T-helper 17 cell (primary cell): ENCODE measurements around the gene ZFPM1. TPM values are rescaled to one million over a fixed set of nuclear protein-coding genes. Genes with fewer than 3 reads are reported as not detected.

Experiments used
- ATAC-seq: fragments of 150-1000 bp; cut with Tn5 transposase; 2 replicates; pipeline ENCODE4 v1.10.0; 2021; ENCODE audit warnings: mild to moderate bottlenecking, moderate library complexity
- DNase-seq, 3 donors: peaks; one replicate each; pipeline versions ENCODE4 v3.0.0 to v3.0.0-alpha.2; 2020 to 2021
- H3K9me3 ChIP-seq: one replicate; pipeline ENCODE4 v1.7.0; 2013; ENCODE audit warnings: low read length, mild to moderate bottlenecking; ENCODE audit not compliant: control insufficient read depth, poor library complexity, severe bottlenecking
- H3K27ac Mint-ChIP-seq: one replicate; pipeline ENCODE4 v1.8.0; 2022; ENCODE audit warnings: mild to moderate bottlenecking, moderate library complexity, mixed read lengths
- H3K27me3 Mint-ChIP-seq: one replicate; pipeline ENCODE4 v1.8.0; 2022; ENCODE audit warnings: mixed read lengths
- H3K36me3 Mint-ChIP-seq: one replicate; pipeline ENCODE4 v1.8.0; 2022; ENCODE audit warnings: low read depth, mixed read lengths
- H3K4me1 Mint-ChIP-seq: one replicate; pipeline ENCODE4 v1.8.0; 2022; ENCODE audit warnings: mild to moderate bottlenecking, mixed read lengths
- H3K4me3 Mint-ChIP-seq: one replicate; pipeline ENCODE4 v1.8.0; 2022; ENCODE audit warnings: mild to moderate bottlenecking, moderate library complexity, mixed read lengths
- total RNA-seq, 4 donors: library from RNA in 2 of 4; stranded (reverse) in 2 of 4; gene quantifications; one replicate each; pipeline ENCODE4 v1.2.3 and lab custom pipeline; 2022 to 2026

The ZFPM1 gene
- total RNA-seq, 2 donors from 2014 or later = 24.6 to 29.4 TPM

GRCh38 chr16:88472069-88472468 lies 19.0 kb downstream of the ZFPM1 start:
- peak; percentile 10 for ATAC-seq
- no peaks in the 10 kb centered on the region for H3K27me3 Mint-ChIP-seq
- H3K9me3 ChIP-seq = no peaks in the 10 kb centered on the region
- H3K4me3 Mint-ChIP-seq = no peak overlapping the region
- H3K4me1 Mint-ChIP-seq = peaks cover 33% of the 10 kb centered on the region
- no peaks in the 10 kb centered on the region for H3K36me3 Mint-ChIP-seq
- no peak for DNase-seq
- peak overlapping the region; percentile 16 for H3K27ac Mint-ChIP-seq

- no peaks in the 10 kb centered on the region for H3K9me3 ChIP-seq
- Mint-ChIP-seq H3K4me3 (peak overlapping the region; percentile 33), H3K27me3 (no peaks in the 10 kb centered on the region), H3K36me3 (no peaks in the 10 kb centered on the region), H3K27ac (peak overlapping the region; percentile 16), H3K4me1 (peaks cover 37% of the 10 kb centered on the region)
- ATAC-seq (no peak), DNase-seq (no peak)
Observed at GRCh38 chr16:88472637-88473205, 19.6 kb downstream of the ZFPM1 start.

GRCh38 chr16:88473666-88474534 lies 20.8 kb downstream of the ZFPM1 start:
- no peaks in the 10 kb centered on the region for H3K9me3 ChIP-seq
- H3K27ac Mint-ChIP-seq = peak overlapping the region; percentile 93
- no peak overlapping the region for H3K4me3 Mint-ChIP-seq
- H3K27me3 Mint-ChIP-seq = no peaks in the 10 kb centered on the region
- DNase-seq = no peak
- H3K36me3 Mint-ChIP-seq = no peaks in the 10 kb centered on the region
- no peak for ATAC-seq
- H3K4me1 Mint-ChIP-seq = peaks cover 44% of the 10 kb centered on the region

- H3K4me1 Mint-ChIP-seq = peaks cover 39% of the 10 kb centered on the region
- peak overlapping the region; percentile 93 for H3K27ac Mint-ChIP-seq
Observed at GRCh38 chr16:88475037-88475436, 22.0 kb downstream of the ZFPM1 start.

GRCh38 chr16:88476203-88476602 lies 23.1 kb downstream of the ZFPM1 start:
- Mint-ChIP-seq H3K27me3 (no peaks in the 10 kb centered on the region), H3K36me3 (no peaks in the 10 kb centered on the region), H3K4me1 (peaks cover 33% of the 10 kb centered on the region), H3K27ac (peak overlapping the region; percentile 85), H3K4me3 (no peak overlapping the region)
- H3K9me3 ChIP-seq = no peaks in the 10 kb centered on the region
- ATAC-seq (no peak), DNase-seq (no peak)

More at GRCh38 chr16:88475037-88475436, 22.0 kb downstream of the ZFPM1 start:
- H3K9me3 ChIP-seq = no peaks in the 10 kb centered on the region
- no peaks in the 10 kb centered on the region for H3K27me3 Mint-ChIP-seq
- ATAC-seq (no peak), DNase-seq (no peak)
- no peaks in the 10 kb centered on the region for H3K36me3 Mint-ChIP-seq
- H3K4me3 Mint-ChIP-seq = peak overlapping the region; percentile 5

- ATAC-seq (no peak), DNase-seq (no peak)
- Mint-ChIP-seq H3K4me1 (peaks cover 38% of the 10 kb centered on the region), H3K27ac (peak overlapping the region; percentile 85), H3K36me3 (no peaks in the 10 kb centered on the region), H3K4me3 (peak overlapping the region; percentile 12), H3K27me3 (no peaks in the 10 kb centered on the region)
- H3K9me3 ChIP-seq = no peaks in the 10 kb centered on the region
Observed at GRCh38 chr16:88476817-88477397, 23.8 kb downstream of the ZFPM1 start.

- Mint-ChIP-seq H3K36me3 (no peaks in the 10 kb centered on the region), H3K4me1 (peaks cover 36% of the 10 kb centered on the region), H3K27ac (peak overlapping the region; percentile 85), H3K27me3 (no peaks in the 10 kb centered on the region), H3K4me3 (peak overlapping the region; percentile 62)
- DNase-seq = no peak
- peak; percentile 57 for ATAC-seq
- H3K9me3 ChIP-seq = no peaks in the 10 kb centered on the region
Observed at GRCh38 chr16:88477631-88478519, 24.8 kb downstream of the ZFPM1 start.

- H3K27me3 Mint-ChIP-seq = no peaks in the 10 kb centered on the region
- DNase-seq (no peak), ATAC-seq (no peak)
- peak overlapping the region; percentile 84 for H3K27ac Mint-ChIP-seq
- H3K9me3 ChIP-seq = no peaks in the 10 kb centered on the region
- H3K4me1 Mint-ChIP-seq = peaks cover 39% of the 10 kb centered on the region
- no peaks in the 10 kb centered on the region for H3K36me3 Mint-ChIP-seq
- peak overlapping the region; percentile 62 for H3K4me3 Mint-ChIP-seq
Observed at GRCh38 chr16:88478889-88479792, 26.1 kb downstream of the ZFPM1 start.

GRCh38 chr16:88479793-88480760 lies 27.0 kb downstream of the ZFPM1 start:
- Mint-ChIP-seq H3K36me3 (no peaks in the 10 kb centered on the region), H3K4me1 (peaks cover 40% of the 10 kb centered on the region), H3K27me3 (no peaks in the 10 kb centered on the region), H3K4me3 (peak overlapping the region; percentile 79), H3K27ac (peak overlapping the region; percentile 84)
- H3K9me3 ChIP-seq = no peaks in the 10 kb centered on the region
- DNase-seq (no peak), ATAC-seq (peak; percentile 51)

GRCh38 chr16:88480829-88481228 lies 27.7 kb downstream of the ZFPM1 start:
- H3K27me3 Mint-ChIP-seq = no peaks in the 10 kb centered on the region
- no peak overlapping the region for H3K4me3 Mint-ChIP-seq
- peaks cover 40% of the 10 kb centered on the region for H3K4me1 Mint-ChIP-seq
- no peaks in the 10 kb centered on the region for H3K9me3 ChIP-seq
- DNase-seq (no peak), ATAC-seq (no peak)
- no peaks in the 10 kb centered on the region for H3K36me3 Mint-ChIP-seq
- H3K27ac Mint-ChIP-seq = no peak overlapping the region

- Mint-ChIP-seq H3K4me1 (peaks cover 36% of the 10 kb centered on the region), H3K4me3 (no peak overlapping the region)
Observed at GRCh38 chr16:88481851-88482250, 28.8 kb downstream of the ZFPM1 start.

More at GRCh38 chr16:88481851-88482250, 28.8 kb downstream of the ZFPM1 start:
- H3K27me3 Mint-ChIP-seq = no peaks in the 10 kb centered on the region
- no peaks in the 10 kb centered on the region for H3K9me3 ChIP-seq
- ATAC-seq (no peak), DNase-seq (no peak)
- H3K27ac Mint-ChIP-seq = no peak overlapping the region
- no peaks in the 10 kb centered on the region for H3K36me3 Mint-ChIP-seq
